ENCODE measurements around the gene SFXN2.
A peak's percentile ranks its signal among the peaks of the same experiment; 100 is the strongest.
"Not testable (repeated sequence)": the region's sequence is repeated elsewhere in the genome, so short reads cannot be mapped to it uniquely, and the experiment has no call there.

SFXN2 gene

GRCh38 chr10:102720337-102720736 is 5.9 kb downstream of the SFXN2 start:
- DNase-seq (ENCODE audit: low read depth in 3 of 3), result no peak

- DNase-seq (ENCODE audit: low read depth in 3 of 3), result no peak
Observed at GRCh38 chr10:102720775-102721301, 6.4 kb downstream of the SFXN2 start.

- DNase-seq (ENCODE audit: low read depth in 3 of 3), result no peak
Observed at GRCh38 chr10:102721954-102722353, 7.5 kb downstream of the SFXN2 start.

- no peak for DNase-seq (ENCODE audit: low read depth in 3 of 3)
Observed at GRCh38 chr10:102723989-102724388, 9.6 kb downstream of the SFXN2 start.

GRCh38 chr10:102726274-102726673 is 11.8 kb downstream of the SFXN2 start:
- DNase-seq (ENCODE audit: low read depth in 3 of 3), result no peak

GRCh38 chr10:102727037-102727818 is 12.8 kb downstream of the SFXN2 start:
- DNase-seq (ENCODE audit: low read depth in 3 of 3), result no peak

- peak; percentile 12 to 53 (median 32) for DNase-seq (ENCODE audit: low read depth in 3 of 3)
Observed at GRCh38 chr10:102729029-102730026, 14.9 kb downstream of the SFXN2 start.

GRCh38 chr10:102731222-102731800 is 16.9 kb downstream of the SFXN2 start:
- no peak for DNase-seq (ENCODE audit: low read depth in 3 of 3)

- no peak for DNase-seq (ENCODE audit: low read depth in 3 of 3)
Observed at GRCh38 chr10:102732661-102733060, 18.2 kb downstream of the SFXN2 start.

GRCh38 chr10:102735065-102735562 is 20.7 kb downstream of the SFXN2 start:
- no peak for DNase-seq (ENCODE audit: low read depth in 3 of 3)

GRCh38 chr10:102738692-102739121 is 24.3 kb downstream of the SFXN2 start:
- DNase-seq (ENCODE audit: low read depth in 3 of 3), result no peak

GRCh38 chr10:102740229-102740628 is 25.8 kb downstream of the SFXN2 start:
- DNase-seq (ENCODE audit: low read depth in 3 of 3), result no peak

GRCh38 chr10:102741726-102742237 is 27.3 kb downstream of the SFXN2 start:
- DNase-seq (ENCODE audit: low read depth in 3 of 3), result no peak

- DNase-seq (ENCODE audit: low read depth in 3 of 3), result not testable (repeated sequence)
Observed at GRCh38 chr10:102742313-102742712, 27.9 kb downstream of the SFXN2 start.

GRCh38 chr10:102743078-102743587 is 28.7 kb downstream of the SFXN2 start:
- no peak for DNase-seq (ENCODE audit: low read depth in 3 of 3)

GRCh38 chr10:102743588-102744373 is 29.3 kb downstream of the SFXN2 start, which contains the start of gene WBP1L:
WBP1L (plus strand) TSS chr10:102743948; CDS start chr10:102744054, 106 bp downstream.
- DNase-seq (ENCODE audit: low read depth in 3 of 3), result peak; percentile 88 to 93 (median 91)

GRCh38 chr10:102744374-102745051 is 30.1 kb downstream of the SFXN2 start:
- peak in 1 of 3 donors; percentile 12 for DNase-seq (ENCODE audit: low read depth in 3 of 3)

GRCh38 chr10:102745157-102745556 is 30.7 kb downstream of the SFXN2 start:
- DNase-seq (ENCODE audit: low read depth in 3 of 3), result no peak

- DNase-seq (ENCODE audit: low read depth in 3 of 3), result no peak
Observed at GRCh38 chr10:102752266-102752930, 38.0 kb downstream of the SFXN2 start.

Measured in stimulated activated CD4-positive, alpha-beta T cell treated with anti-CD3 and anti-CD28 coated beads, TNF-alpha, amount 100 ng/mL, for 48 hours (primary cell).